Mucosa of descending colon (tissue), 3 donors: ENCODE measurements around the gene TMEM181. TPM values are rescaled to one million over a fixed set of nuclear protein-coding genes. Genes with fewer than 3 reads are reported as not detected.
"Not testable (repeated sequence)": the region's sequence is repeated elsewhere in the genome, so short reads cannot be mapped to it uniquely, and the experiment has no call there.

ENCODE experiments used
- ATAC-seq: fragments of 200-7000 bp; cut with Tn5 transposase; one replicate; pipeline ENCODE4 v1.9.1; 2020; ENCODE audit warnings: mild to moderate bottlenecking, moderate library complexity
- DNase-seq, 3 donors: peaks; one replicate each; pipeline ENCODE4 v3.0.0-alpha.2; 2020
- H3K36me3 ChIP-seq: fragments of 200-600 bp; one replicate; pipeline ENCODE4 v1.8.0; 2021; ENCODE audit warnings: low read depth, mild to moderate bottlenecking
- H3K4me1 ChIP-seq: fragments of 200-600 bp; one replicate; pipeline ENCODE4 v1.8.0; 2021; ENCODE audit warnings: low read depth, mild to moderate bottlenecking
- H3K4me3 ChIP-seq: fragments of 200-600 bp; one replicate; pipeline ENCODE4 v1.8.0; 2021; ENCODE audit warnings: mild to moderate bottlenecking
- H3K9me3 ChIP-seq: fragments of 200-600 bp; one replicate; pipeline ENCODE4 v1.8.0; 2021; ENCODE audit warnings: mild to moderate bottlenecking
- CTCF ChIP-seq: fragments of 200-600 bp; IDR thresholded peaks from one replicate; pipeline ENCODE4 v1.8.0; 2022; ENCODE audit warnings: antibody characterized with exemption, mild to moderate bottlenecking
- intact Hi-C, 2 donors: fragments of 100-400 bp; cut with DNase I in 1 of 2; cut with micrococcal nuclease in 1 of 2; formaldehyde crosslinking; loops; one replicate each; pipeline versions ENCODE4 v1.11.0 to v1.11.1; 2022; cut with DNase I, micrococcal nuclease
- total RNA-seq, 3 donors: library from RNA; stranded (reverse); fragmentation: NEBNext Ultra II Directional in 2 of 3; extraction: Animal tissue kit (Norgen Biotek cat#: 25700) in 2 of 3; gene quantifications; one replicate each; pipeline versions ENCODE4 v1.2.1 to v1.2.4, GENCODE V29; 2021 to 2023
- donor health status: DM: no; HTN: no; CAD: no; lungs with moderate emphysema.
- donor health status: DM: no; HTN: no; CAD: no.
- donor health status: DM: no; HTN: yes; CAD: no.

TMEM181 gene
- total RNA-seq, 3 donors from 2014 or later = 35.7 to 47.8 (median 39.4) TPM

GRCh38 chr6:158666628-158667359 lies 106.9 kb downstream of the TMEM181 start:
- ATAC-seq (peak; percentile 46), DNase-seq (no peak)
- no peak for TF ChIP-seq CTCF
- Histone ChIP-seq H3K36me3 (no peaks in the 10 kb centered on the region), H3K4me1 (peaks cover 6% of the 10 kb centered on the region), H3K9me3 (no peaks in the 10 kb centered on the region), H3K4me3 (no peak overlapping the region)
- intact Hi-C loops = no loop called here

GRCh38 chr6:158667360-158667981 lies 107.6 kb downstream of the TMEM181 start:
- DNase-seq (no peak), ATAC-seq (no peak)
- Histone ChIP-seq H3K9me3 (no peaks in the 10 kb centered on the region), H3K4me1 (peaks cover 5% of the 10 kb centered on the region), H3K4me3 (no peak overlapping the region), H3K36me3 (no peaks in the 10 kb centered on the region)
- TF ChIP-seq CTCF = no peak
- intact Hi-C loops = no loop called here

GRCh38 chr6:158668707-158669103 lies 108.8 kb downstream of the TMEM181 start:
- Histone ChIP-seq H3K4me1 (peaks cover 2% of the 10 kb centered on the region), H3K36me3 (no peaks in the 10 kb centered on the region), H3K4me3 (no peak overlapping the region), H3K9me3 (no peaks in the 10 kb centered on the region)
- TF ChIP-seq CTCF = no peak
- no peak for ATAC-seq
- DNase-seq = no peak
- intact Hi-C loops = no loop called here

- Histone ChIP-seq H3K9me3 (no peaks in the 10 kb centered on the region), H3K36me3 (no peaks in the 10 kb centered on the region), H3K4me1 (no peaks in the 10 kb centered on the region), H3K4me3 (no peak overlapping the region)
- ATAC-seq = no peak
- DNase-seq = no peak
- intact Hi-C loops = no loop called here
- no peak for TF ChIP-seq CTCF
Measured at GRCh38 chr6:158669145-158670035, 109.5 kb downstream of the TMEM181 start.

GRCh38 chr6:158672119-158672518 lies 112.2 kb downstream of the TMEM181 start:
- DNase-seq, H3K9me3 ChIP-seq, ATAC-seq, intact Hi-C loops, H3K4me3 ChIP-seq, H3K4me1 ChIP-seq, H3K36me3 ChIP-seq: not testable (repeated sequence)

GRCh38 chr6:158672726-158673125 lies 112.8 kb downstream of the TMEM181 start:
- Histone ChIP-seq H3K36me3 (no peaks in the 10 kb centered on the region), H3K9me3 (no peaks in the 10 kb centered on the region), H3K4me1 (no peaks in the 10 kb centered on the region), H3K4me3 (no peak overlapping the region)
- TF ChIP-seq CTCF = no peak
- no peak for ATAC-seq
- intact Hi-C loops = no loop called here
- DNase-seq = no peak
